K562 (cell line): Measurements from ENCODE around the gene CORO6. TPM values are rescaled to one million over a fixed set of nuclear protein-coding genes. Genes with fewer than 3 reads are reported as not detected.
A peak's percentile ranks its signal among the peaks of the same experiment; 100 is the strongest.

Source experiments
- ATAC-seq: fragments of 200-7000 bp; cut with Tn5 transposase; 3 replicates; pipeline ENCODE4 v1.9.1; 2020; ENCODE audit warnings: moderate library complexity
- BruUV-seq: library from RNA; stranded (reverse); fragments of 400-500 nt; replicated peaks from 2 replicates; lab custom pipeline; 2021; lab: Mats Ljungman, UMichigan
- CTCF ChIA-PET: fragments of 300-600 bp; formaldehyde crosslinking; extraction: SDS; loops from one replicate; lab custom pipeline; 2021; ENCODE audit warnings: low intra/inter-chr PET ratio; lab: Yijun Ruan, JAX
- POLR2A ChIA-PET: fragments of 300-600, 350-650 bp; sonication (Branson Sonifier 250); formaldehyde crosslinking; extraction: SDS; loops from one replicate; lab custom pipeline; 2021; ENCODE audit warnings: antibody characterized with exemption, inconsistent platforms; lab: Yijun Ruan, JAX
- DNase-seq, 4 experiments: peaks; one replicate each; pipeline versions ENCODE4 v3.0.0 to v3.0.0-alpha.2; 2011 to 2018; ENCODE audit warnings: low spot score in 3 of 4, mixed read lengths in 3 of 4; ENCODE audit errors: extremely low read depth in 1 of 4
- FAIRE-seq: peaks from 2 replicates; lab custom pipeline; 2011; peaks lifted over from hg19 to GRCh38; lab: Jason Lieb, UNC
- H2AFZ ChIP-seq: 2 replicates; pipeline ENCODE4 v1.6.0; 2011; ENCODE audit warnings: low read depth, low read length, control low read depth, inconsistent platforms
- H3K27ac ChIP-seq: fragments of 200-600 bp; 3 replicates; pipeline ENCODE4 v1.8.0; 2011; ENCODE audit warnings: low read depth, mild to moderate bottlenecking, control low read depth, inconsistent platforms, low read length, moderate library complexity, mixed read lengths; ENCODE audit errors: extremely low read depth
- H3K27me3 ChIP-seq, 2 experiments: fragments of 300-600 bp in 1 of 2; 2 replicates in 1 of 2; 3 replicates in 1 of 2; pipeline versions ENCODE4 v1.6.0 to v1.8.0; 2011; ENCODE audit warnings: inconsistent platforms in 2 of 2, low read length in 2 of 2, mild to moderate bottlenecking in 1 of 2, mixed read lengths in 1 of 2, moderate library complexity in 1 of 2; ENCODE audit not compliant: control insufficient read depth in 2 of 2, insufficient read depth in 2 of 2
- H3K36me3 ChIP-seq: fragments of 300-600 bp; 3 replicates; pipeline ENCODE4 v1.8.0; 2011; ENCODE audit warnings: mild to moderate bottlenecking, low read length, inconsistent platforms; ENCODE audit not compliant: control insufficient read depth, insufficient read depth
- H3K4me1 ChIP-seq, 2 experiments: fragments of 200-600 bp in 1 of 2; replicated peaks in 1 of 2; 2 replicates in 1 of 2; 3 replicates in 1 of 2; pipeline versions ENCODE4 v1.5.1 to v1.8.0; 2011; ENCODE audit warnings: inconsistent platforms in 2 of 2, low read length in 2 of 2, mild to moderate bottlenecking in 1 of 2, mixed read lengths in 1 of 2, moderate library complexity in 1 of 2; ENCODE audit not compliant: control insufficient read depth in 2 of 2, insufficient read depth in 2 of 2
- H3K4me2 ChIP-seq: 2 replicates; pipeline ENCODE4 v1.6.1; 2011; ENCODE audit warnings: low read length, control low read depth, inconsistent platforms, mixed read lengths; ENCODE audit not compliant: insufficient read depth
- H3K4me3 ChIP-seq: fragments of 200-600 bp; sonication (generic), shearing (Covaris generic); 2 replicates; pipeline ENCODE4 v1.5.1; 2016; ENCODE audit warnings: control low read depth, inconsistent platforms
- H3K79me2 ChIP-seq: fragments of 200-600 bp; 3 replicates; pipeline ENCODE4 v1.8.0; 2011; ENCODE audit warnings: low read length, inconsistent platforms; ENCODE audit not compliant: control insufficient read depth, insufficient read depth
- H3K9ac ChIP-seq, 2 experiments: 2 replicates each; pipeline versions ENCODE4 v1.6.0 to v1.6.1; 2011; ENCODE audit warnings: low read depth in 2 of 2, low read length in 2 of 2, control low read depth in 1 of 2, inconsistent platforms in 1 of 2, mild to moderate bottlenecking in 1 of 2, mixed read lengths in 1 of 2; ENCODE audit not compliant: insufficient read depth in 1 of 2
- H3K9me1 ChIP-seq: one replicate; pipeline ENCODE4 v1.6.0; 2011; ENCODE audit warnings: inconsistent platforms, mild to moderate bottlenecking, low read length, moderate library complexity; ENCODE audit not compliant: control insufficient read depth, insufficient read depth
- H3K9me3 ChIP-seq: replicated peaks from 2 replicates; pipeline ENCODE4 v1.5.1; 2011; ENCODE audit warnings: low read depth, low read length, inconsistent platforms; ENCODE audit not compliant: control insufficient read depth, insufficient read depth
- H4K20me1 ChIP-seq: replicated peaks from 2 replicates; pipeline ENCODE4 v1.6.1; 2011; ENCODE audit warnings: low read length, inconsistent platforms, mixed read lengths; ENCODE audit not compliant: control insufficient read depth, insufficient read depth
- CBFB ChIP-seq: sonication (generic); formaldehyde crosslinking; IDR thresholded peaks from 2 replicates; pipeline ENCODE4 v1.4.0; 2020; ENCODE audit warnings: mild to moderate bottlenecking, missing genetic modification reagents
- DPF2 ChIP-seq: fragments of 450-650 bp; IDR thresholded peaks from 2 replicates; pipeline ENCODE4 v1.6.1; 2016
- MEF2A ChIP-seq: IDR thresholded peaks from 2 replicates; pipeline ENCODE4 v1.6.1; 2011; ENCODE audit warnings: low read depth, mild to moderate bottlenecking, low read length, moderate library complexity; ENCODE audit not compliant: control insufficient read depth
- MTA1 ChIP-seq: fragments of 450-650 bp; IDR thresholded peaks from 2 replicates; pipeline ENCODE4 v1.6.1; 2017; ENCODE audit warnings: borderline replicate concordance
- MTA3 ChIP-seq: fragments of 450-650 bp; formaldehyde crosslinking; IDR thresholded peaks from 2 replicates; pipeline ENCODE4 v1.6.1; 2017; ENCODE audit warnings: mild to moderate bottlenecking, borderline replicate concordance
- TFAP4 ChIP-seq: sonication (generic); formaldehyde crosslinking; IDR thresholded peaks from 2 replicates; pipeline ENCODE4 v1.8.0; 2022; ENCODE audit warnings: missing genetic modification reagents, mild to moderate bottlenecking, moderate library complexity, borderline replicate concordance
- ZNF146 ChIP-seq: IDR thresholded peaks from one replicate; pipeline ENCODE4 v1.6.1; 2018; ENCODE audit warnings: missing compliant biosample characterization; ENCODE audit not compliant: unreplicated experiment
- ZNF76 ChIP-seq: fragments of 250-450 bp; sonication (Bioruptor Pico); IDR thresholded peaks from 2 replicates; pipeline ENCODE4 v1.4.0; 2020; ENCODE audit warnings: mild to moderate bottlenecking, moderate library complexity, borderline replicate concordance
- WGBS: fragments of 100-300 bp; shearing (Covaris generic); methylation state at CpG from one replicate; pipeline ENCODE4 v1.1.6; 2016; ENCODE audit warnings: low coverage, mixed read lengths; ENCODE audit not compliant: insufficient coverage; ENCODE audit errors: missing lambda C conversion rate; 5-methylcytosine and 5-hydroxymethylcytosine counted together
- in situ Hi-C: fragments of 300-500 bp; cut with MboI; formaldehyde crosslinking; loops from 4 replicates; pipeline ENCODE4 v1.15.0; 2018; ENCODE audit warnings: inconsistent platforms, mixed read lengths
- intact Hi-C: fragments of 100-400 bp; cut with micrococcal nuclease; formaldehyde crosslinking; loops from 2 replicates; pipeline ENCODE4 v1.14.2; 2022
- polyA plus RNA-seq, 8 experiments: library from polyadenylated mRNA; depleted of rRNA in 4 of 8; stranded (reverse) in 5 of 8; unstranded in 3 of 8; fragments of >200 nt; fragmentation: Nextera tagmentation in 2 of 8; fragmentation: Illumina TruSeq in 1 of 8; extraction: Ambion mirVana in 2 of 8; extraction: Trizol in 1 of 8; gene quantifications; 2 replicates each; pipeline versions ENCODE4 v1.2.1 to v1.2.3, GENCODE V29; 2011 to 2014; ENCODE audit warnings: inconsistent platforms in 1 of 8, missing spikeins in 1 of 8
- total RNA-seq, 7 experiments: library from RNA; depleted of rRNA in 6 of 7; stranded (reverse); fragments of >200 nt in 6 of 7; fragmentation: Illumina TruSeq in 2 of 7; extraction: Trizol in 2 of 7; gene quantifications; 2 replicates each; pipeline versions ENCODE4 v1.2.1 to v1.2.3, GENCODE V29; 2011 to 2021; ENCODE audit warnings: low replicate concordance in 1 of 7
- TF ChIP-seq, protein P1 (sequence below): fragments of 250-450 bp; sonication (Bioruptor Pico); IDR thresholded peaks from 2 replicates; pipeline ENCODE4 v1.5.0; 2021; ENCODE audit warnings: mild to moderate bottlenecking, moderate library complexity
- TF ChIP-seq, protein P2 (sequence below): fragments of 450-650 bp; IDR thresholded peaks from 2 replicates; pipeline ENCODE4 v1.6.1; 2014; ENCODE audit warnings: low read depth, mild to moderate bottlenecking, moderate library complexity, borderline replicate concordance
- TF ChIP-seq, protein P3 (sequence below): sonication (generic); formaldehyde crosslinking; IDR thresholded peaks from 2 replicates; pipeline ENCODE4 v1.8.1; 2023; ENCODE audit warnings: mild to moderate bottlenecking, missing genetic modification reagents

The CORO6 gene
- total and polyA plus RNA-seq, 9 of the 15 experiments (the other 6 are each of a cell fraction or from before 2014, with no cell fraction given): 0.04 to 11.9 (median 2.4) TPM

DNA sequence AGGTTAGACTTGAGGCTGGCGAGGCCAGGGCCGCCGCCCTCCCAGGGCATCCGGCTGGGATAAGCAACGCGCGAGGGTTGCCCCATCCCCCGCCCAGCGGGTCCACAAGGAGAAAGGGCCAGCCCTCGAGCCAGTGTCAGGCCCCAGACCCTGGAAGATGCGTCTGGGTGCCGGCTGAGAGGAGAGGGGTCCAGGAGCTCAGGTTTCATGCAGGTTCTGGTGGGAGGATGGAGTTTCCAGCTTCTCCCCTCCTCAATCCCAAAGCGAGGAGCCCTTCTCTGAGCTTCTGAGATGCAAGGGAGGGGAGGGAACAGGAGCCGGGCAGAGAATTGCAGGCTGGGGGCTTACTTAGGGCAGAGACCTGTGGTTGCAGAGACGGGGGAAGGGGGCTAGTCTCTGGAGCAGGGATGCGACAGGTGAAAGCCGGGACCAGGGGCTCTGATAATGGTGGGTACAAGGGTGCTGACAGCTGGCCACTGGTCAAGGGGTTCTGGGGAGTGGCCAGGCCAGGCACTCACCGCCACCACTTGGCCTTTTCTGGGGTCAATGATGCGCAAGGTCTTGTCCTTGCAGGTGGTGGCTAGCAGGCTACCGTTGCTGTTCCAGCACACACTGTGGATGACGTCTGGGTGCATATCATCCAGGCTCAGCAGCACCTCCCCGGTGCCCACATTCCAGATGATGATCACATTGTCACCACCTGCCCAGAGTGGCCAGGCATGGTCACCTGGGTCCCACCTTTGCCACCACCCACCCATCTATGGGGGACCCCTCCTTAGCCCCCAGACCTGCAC is 4.2 kb downstream of the CORO6 start:
- intact Hi-C loops: loop anchor here (10.0 kb wide), 1 partner anchor 474 kb away; no protein-coding TSS in a partner anchor
- TF ChIP-seq CBFB (CRISPR knock-in tag) (0 out of 2 replicates have a peak, but pooled peaks have one; percentile 13), DPF2 (no peak), MTA1 (peak; percentile 0; the same call in 1 of the 2 replicates), MTA3 (0 out of 2 replicates have a peak, but pooled peaks have one; percentile 9), MEF2A (no peak), ZNF146 (no peak), ZNF76 (0 out of 2 replicates have a peak, but pooled peaks have one; percentile 23), TFAP4 (CRISPR knock-in tag) (0 out of 2 replicates have a peak, but pooled peaks have one; percentile 11)
- TF ChIP-seq, protein P1, sequence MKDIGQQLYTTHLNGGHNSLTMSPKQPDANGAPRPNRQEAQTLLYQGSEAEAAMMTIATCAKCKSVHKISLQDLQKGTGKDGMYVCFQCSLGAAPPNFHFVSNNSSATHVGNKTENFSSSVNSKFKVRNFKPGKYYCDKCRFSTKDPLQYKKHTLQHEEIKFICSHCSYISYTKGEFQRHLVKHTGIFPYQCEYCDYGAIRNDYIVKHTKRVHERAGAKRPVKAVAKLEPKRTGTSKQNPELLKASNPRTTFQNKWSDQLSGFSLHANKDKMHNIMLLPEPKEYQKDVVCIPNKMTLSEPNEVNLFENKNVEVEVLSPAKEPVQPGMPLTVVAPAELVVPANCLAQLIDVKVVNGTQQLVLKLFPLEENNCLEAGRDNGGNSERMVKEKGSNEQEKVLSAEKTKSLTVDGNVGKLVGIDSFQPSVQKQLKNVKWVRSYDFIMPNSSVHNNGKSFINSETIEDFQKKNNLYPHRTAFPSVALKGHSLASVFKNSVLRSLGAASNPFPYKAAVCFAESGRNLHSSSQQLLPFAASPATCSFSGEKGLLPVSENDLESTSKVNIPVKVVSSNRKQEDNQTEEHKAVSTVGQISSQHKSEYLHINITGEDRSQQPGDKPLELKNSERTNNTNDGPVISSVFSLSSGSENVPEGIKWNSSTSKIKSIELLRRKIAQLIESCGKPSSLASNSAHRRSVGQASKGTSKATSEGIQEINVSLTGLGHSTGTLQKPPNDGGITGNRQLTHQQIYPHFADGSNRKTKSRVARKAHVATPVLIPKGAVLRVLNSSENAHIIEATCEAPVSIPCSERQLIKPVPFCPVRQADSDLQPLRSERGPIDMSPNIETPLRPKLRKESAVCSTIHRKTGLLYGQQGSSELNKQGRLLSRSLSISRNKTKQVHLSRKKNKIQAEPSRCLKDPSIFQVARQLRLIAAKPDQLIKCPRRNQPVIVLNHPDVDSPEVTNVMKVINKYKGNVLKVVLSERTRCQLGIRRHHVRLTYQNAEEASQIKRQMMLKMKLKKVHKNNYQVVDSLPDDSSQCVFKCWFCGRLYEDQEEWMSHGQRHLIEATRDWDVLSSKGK (CRISPR knock-in tag): no peak
- TF ChIP-seq, protein P2, sequence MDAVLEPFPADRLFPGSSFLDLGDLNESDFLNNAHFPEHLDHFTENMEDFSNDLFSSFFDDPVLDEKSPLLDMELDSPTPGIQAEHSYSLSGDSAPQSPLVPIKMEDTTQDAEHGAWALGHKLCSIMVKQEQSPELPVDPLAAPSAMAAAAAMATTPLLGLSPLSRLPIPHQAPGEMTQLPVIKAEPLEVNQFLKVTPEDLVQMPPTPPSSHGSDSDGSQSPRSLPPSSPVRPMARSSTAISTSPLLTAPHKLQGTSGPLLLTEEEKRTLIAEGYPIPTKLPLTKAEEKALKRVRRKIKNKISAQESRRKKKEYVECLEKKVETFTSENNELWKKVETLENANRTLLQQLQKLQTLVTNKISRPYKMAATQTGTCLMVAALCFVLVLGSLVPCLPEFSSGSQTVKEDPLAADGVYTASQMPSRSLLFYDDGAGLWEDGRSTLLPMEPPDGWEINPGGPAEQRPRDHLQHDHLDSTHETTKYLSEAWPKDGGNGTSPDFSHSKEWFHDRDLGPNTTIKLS: 0 out of 2 replicates have a peak, but pooled peaks have one; percentile 9
- TF ChIP-seq, protein P3, sequence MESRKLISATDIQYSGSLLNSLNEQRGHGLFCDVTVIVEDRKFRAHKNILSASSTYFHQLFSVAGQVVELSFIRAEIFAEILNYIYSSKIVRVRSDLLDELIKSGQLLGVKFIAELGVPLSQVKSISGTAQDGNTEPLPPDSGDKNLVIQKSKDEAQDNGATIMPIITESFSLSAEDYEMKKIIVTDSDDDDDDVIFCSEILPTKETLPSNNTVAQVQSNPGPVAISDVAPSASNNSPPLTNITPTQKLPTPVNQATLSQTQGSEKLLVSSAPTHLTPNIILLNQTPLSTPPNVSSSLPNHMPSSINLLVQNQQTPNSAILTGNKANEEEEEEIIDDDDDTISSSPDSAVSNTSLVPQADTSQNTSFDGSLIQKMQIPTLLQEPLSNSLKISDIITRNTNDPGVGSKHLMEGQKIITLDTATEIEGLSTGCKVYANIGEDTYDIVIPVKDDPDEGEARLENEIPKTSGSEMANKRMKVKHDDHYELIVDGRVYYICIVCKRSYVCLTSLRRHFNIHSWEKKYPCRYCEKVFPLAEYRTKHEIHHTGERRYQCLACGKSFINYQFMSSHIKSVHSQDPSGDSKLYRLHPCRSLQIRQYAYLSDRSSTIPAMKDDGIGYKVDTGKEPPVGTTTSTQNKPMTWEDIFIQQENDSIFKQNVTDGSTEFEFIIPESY (CRISPR knock-in tag): peak; percentile 7; the same call in 1 of the 2 replicates

More for the DNA sequence above, 4.2 kb downstream of the CORO6 start:
- BruUV-seq: no TSS peak
- H3K4me3 ChIP-seq: 0 out of 2 replicates have a peak overlapping the region, but pooled peaks have one; percentile 15
- no peaks in the 10 kb centered on the region for H3K9me3 ChIP-seq
- in situ Hi-C loops: no loop called here
- H3K36me3 ChIP-seq: no peaks in the 10 kb centered on the region
- H2AFZ ChIP-seq: peak overlapping the region; percentile 95
- H3K79me2 ChIP-seq: no peaks in the 10 kb centered on the region
- peak overlapping the region in 1 of 2 experiments; percentile 88; a peak in 2 of 4 replicates for H3K9ac ChIP-seq
- H4K20me1 ChIP-seq: no peaks in the 10 kb centered on the region; the same call in 1 of the 2 replicates
- no peaks in the 10 kb centered on the region for H3K27me3 ChIP-seq
- CTCF ChIA-PET: interaction anchor here (0.5 to 1.4 kb wide), 7 partner anchors 34 to 475 kb away, joined by 3 to 5 read pairs (median 5); no protein-coding TSS in a partner anchor
- H3K9me1 ChIP-seq: no peaks in the 10 kb centered on the region
- ATAC-seq (peak; percentile 8), DNase-seq (no peak), FAIRE-seq (no peak)
- POLR2A ChIA-PET: interaction anchor here (0.6 to 1.9 kb wide), 5 partner anchors 21 to 475 kb away, joined by 3 to 4 read pairs (median 3); no protein-coding TSS in a partner anchor
- WGBS: 30% methylated on average over 21 of the region's 22 CpGs
- peaks cover 33 to 77% of the 10 kb centered on the region in 2 experiments for H3K4me1 ChIP-seq
- H3K4me2 ChIP-seq: peak overlapping the region; percentile 60
- no peak overlapping the region for H3K27ac ChIP-seq
